Umbilical cord (tissue), 2 donors: ENCODE data around the gene SF3B2. TPM values are rescaled to one million over a fixed set of nuclear protein-coding genes. Genes with fewer than 3 reads are reported as not detected.
A peak's percentile ranks its signal among the peaks of the same experiment; 100 is the strongest.

Experiments used
- DNase-seq: peaks from one replicate; pipeline ENCODE4 v3.0.0-alpha.2; 2015; ENCODE audit warnings: low spot score
- total RNA-seq: library from RNA; depleted of rRNA; stranded (reverse); fragments of >200 nt; gene quantifications from one replicate; pipeline ENCODE4 v1.2.3, GENCODE V29; 2014; ENCODE audit warnings: low replicate concordance; ENCODE audit not compliant: insufficient read depth

SF3B2 gene
- total RNA-seq, 1 donor from 2014 or later, result 86.2 TPM

DNA sequence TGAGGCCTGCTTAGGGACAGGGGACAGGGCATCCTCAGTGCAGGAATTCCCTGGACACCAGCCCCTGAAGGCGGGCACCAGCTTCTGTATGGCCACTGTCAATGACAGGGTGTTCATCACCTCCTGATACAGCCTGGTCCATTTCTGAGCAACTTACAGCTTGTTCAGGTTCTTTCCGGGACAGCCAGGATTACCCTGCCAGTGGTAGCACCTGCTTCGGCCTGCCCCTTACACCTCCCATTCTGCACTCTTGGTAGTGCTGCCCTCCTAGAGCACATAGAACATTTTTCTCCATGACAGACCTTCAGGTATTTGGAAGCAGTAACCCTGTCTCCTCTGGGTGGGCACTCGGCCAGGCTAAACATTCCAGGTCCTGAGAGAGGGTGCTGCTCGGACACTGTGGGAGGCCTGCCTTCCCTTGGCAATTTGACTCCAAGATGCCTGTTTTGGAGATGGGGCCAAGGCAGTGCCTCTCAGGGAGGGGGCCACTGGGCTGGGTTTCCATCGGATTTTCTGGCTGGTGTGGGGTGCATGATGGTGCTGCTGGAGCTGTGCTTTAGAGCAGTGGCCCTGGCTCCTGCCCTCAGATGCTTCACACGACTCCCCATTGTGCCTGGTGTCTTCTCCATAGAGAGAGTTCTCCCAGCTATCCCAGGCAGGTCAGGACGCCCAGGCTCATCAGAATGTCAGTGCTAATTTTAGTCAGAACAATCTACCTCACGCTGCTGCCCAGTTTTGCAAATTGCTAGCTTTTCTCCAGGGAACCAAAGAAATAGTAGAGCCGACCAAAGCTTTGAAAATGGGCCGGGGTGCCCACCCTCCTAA lies 4.4 kb upstream of the SF3B2 start:
- DNase-seq, result no peak

DNA sequence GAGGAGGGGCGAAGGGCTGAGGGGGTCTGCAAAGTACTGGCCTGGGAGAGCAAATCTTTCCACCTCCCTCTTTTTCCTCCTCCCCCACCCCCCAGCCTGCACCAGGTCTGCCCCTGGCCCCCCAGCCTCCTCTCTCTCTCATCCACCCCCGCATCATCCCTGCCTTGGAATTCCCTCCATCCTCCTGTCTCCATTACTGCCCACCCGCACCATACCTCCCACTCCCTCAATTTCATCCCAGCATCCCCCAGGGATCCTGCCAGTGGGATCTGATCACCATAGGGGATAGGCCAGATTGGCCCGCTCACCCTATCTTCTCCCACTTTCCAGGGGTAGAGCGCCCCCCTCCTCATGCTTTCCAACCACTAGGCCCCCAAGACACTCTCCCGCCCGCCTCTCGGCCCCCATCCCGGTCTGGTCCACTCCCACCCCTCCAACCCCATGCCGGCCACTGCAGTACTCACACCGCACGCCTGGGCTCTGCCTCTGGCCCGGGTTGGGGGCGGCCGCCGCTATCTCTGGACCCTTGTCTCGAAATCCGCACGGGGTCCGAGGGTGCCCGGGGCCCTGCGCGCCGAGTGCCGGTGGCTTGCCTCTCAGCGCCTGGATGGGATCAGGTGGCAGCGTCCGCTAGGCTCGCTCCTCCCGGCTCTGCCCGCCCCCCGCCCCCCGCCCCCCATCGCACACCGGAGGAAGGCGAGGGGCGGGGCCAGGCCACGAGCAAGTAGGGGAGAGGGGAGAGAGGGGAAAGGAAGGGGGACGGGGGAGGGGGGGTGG lies 3.4 kb upstream of the SF3B2 start, which contains the start of gene GAL3ST3:
Gene GAL3ST3 (minus strand): TSS at position 615 of the 777 bp plus-strand sequence. CDS start 3,746 bp downstream, outside the sequence.
- DNase-seq, result no peak

DNA sequence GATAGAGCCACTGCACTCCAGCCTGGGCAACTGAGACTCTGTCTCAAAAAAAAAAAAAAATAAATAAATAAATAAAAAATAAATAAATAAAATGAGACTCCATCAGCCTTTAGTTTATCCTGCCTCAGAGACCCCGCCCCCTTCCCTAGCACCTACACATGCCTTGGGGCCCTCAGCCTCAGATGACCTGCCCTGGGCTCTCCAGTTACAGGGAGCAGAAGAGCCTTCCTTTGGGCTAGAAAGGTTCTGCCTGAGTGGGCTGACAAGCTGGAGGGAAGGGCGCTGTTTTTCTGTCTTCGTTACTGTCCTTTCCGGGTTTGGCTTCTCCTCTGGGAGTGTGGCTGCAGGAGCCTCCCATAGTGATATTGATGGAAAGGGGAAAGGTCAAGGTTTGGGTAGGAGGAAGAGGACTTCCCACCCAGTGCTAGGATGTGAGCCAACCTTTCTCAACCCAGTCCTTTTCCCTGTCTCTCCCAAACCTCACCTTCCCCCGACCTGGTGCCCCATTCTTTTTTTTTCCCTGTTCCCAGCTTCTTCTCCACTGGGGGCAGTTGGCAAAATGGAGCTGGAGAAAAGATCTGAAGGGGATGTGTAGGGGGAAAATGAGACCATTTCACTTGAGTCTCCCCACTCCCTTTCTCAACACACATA lies 1.5 kb upstream of the SF3B2 start:
- no peak for DNase-seq

DNA sequence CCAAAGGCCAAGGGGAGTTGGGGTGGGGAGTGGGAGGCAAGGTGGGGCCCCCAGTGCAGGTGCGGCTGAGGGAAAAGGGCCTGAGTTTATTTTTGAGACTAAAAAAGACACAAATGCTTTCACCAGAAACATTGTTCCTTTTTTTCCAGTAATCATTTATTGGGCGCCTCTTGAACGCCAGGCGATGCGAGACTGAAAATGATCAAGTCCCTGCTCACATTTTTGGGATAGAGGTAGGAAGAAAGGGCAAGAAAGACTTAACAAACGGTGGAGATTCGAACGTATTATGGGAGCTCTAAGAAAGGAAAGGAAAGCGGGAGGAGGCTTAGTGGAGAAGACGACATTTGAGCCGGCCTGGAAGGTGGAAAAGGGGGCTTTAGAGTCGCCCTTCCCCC lies 796 bp upstream of the SF3B2 start:
- DNase-seq, result no peak

DNA sequence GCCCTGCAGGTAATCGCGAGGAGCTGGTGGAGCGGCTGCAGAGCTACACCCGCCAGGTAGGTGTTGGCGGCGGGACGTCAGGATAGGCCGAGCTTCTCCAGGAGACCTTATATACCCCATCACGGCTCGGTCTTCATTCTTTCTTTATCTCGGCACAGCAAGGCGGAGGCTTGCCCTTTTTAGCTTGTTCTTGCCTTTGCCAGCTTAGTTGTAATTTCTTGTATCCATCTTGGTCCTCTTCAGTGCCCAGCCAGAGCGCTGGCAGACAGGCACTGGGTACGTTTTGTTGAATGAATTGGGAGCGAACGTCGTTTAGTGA lies 459 bp downstream of the SF3B2 start:
- DNase-seq, result peak; percentile 12

DNA sequence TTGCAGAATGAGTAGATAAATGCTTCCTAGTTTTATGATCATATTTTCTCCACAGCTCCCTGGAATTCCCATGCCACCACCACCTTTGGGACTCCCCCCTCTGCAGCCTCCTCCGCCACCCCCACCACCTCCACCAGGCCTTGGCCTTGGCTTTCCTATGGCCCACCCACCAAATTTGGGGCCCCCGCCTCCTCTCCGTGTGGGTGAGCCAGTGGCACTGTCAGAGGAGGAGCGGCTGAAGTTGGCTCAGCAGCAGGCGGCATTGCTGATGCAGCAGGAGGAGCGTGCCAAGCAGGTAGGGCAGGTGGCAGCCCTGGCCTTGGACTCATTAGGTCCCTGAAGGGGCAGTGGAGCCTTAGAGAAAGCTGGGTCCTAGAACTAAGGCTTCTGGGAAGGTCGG lies 2.9 kb downstream of the SF3B2 start:
- no peak for DNase-seq

DNA sequence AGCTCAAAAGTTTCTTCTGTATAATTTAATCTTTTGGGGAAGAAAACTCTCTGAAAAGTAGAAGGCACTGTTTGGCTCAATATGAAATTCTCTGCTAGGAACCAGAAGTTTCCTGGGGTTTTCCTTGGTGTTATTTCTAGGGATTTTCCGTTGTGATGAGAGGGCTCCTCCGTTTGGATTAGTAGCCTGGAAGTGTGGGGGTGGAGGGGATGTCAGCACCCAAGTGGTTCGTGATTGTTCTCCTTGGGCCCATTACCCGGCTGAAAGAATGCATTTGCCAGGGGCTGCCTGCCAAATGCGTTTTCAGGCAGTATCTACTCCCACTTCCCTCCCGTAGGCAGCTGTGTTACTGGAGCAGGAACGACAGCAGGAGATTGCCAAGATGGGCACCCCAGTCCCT lies 4.3 kb downstream of the SF3B2 start:
- no peak for DNase-seq

DNA sequence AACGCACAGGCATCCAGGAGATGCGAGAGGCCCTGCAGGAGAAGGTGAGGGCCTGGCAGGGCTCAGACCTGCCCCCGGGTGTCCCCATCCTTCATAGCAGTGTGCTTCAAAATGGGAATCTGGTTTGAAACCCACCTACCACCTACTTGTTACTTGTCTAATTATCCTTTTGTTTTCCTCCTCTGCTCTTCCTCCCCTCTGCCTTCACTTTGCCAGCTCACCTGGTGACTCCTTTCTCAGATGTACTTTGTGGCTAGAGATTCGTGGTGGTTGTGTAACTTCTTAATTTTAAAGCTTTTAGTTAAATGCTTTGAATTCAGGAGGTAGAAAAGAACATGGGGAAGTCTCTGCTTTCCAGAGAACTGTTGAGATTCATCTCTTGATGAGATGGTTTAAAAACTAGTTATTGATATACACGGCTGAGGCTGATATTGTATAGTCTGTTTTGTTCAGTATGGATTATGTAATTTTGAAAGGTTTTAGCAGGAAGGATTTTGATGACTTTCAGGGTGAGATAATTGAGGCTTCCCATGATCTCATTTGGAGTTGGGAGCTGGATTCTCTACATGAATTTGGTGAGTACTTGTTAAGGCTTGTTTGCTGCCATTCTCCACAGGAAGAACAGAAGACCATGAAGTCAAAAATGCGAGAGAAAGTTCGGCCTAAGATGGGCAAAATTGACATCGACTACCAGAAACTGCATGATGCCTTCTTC lies 8.0 kb downstream of the SF3B2 start:
- DNase-seq, result no peak

DNA sequence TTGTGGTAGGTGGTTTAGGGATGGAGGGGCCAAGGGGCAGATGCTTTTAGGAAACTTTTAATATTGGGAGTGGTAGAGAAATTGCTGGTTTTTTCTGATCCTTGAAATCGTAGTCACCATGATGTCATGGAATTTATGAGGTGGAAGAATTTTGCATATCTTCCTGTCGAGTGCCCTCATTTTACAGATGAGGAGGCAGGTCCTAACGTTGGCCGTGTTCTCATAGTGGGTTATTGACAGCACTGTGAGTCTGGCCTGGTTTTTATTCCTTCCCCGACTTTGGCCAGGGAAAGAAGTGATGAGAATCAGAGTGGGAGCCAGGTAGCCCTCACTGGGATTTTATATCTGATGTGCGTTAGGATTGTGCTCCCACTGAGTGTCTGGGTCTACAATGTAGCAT lies 9.1 kb downstream of the SF3B2 start:
- DNase-seq, result no peak

DNA sequence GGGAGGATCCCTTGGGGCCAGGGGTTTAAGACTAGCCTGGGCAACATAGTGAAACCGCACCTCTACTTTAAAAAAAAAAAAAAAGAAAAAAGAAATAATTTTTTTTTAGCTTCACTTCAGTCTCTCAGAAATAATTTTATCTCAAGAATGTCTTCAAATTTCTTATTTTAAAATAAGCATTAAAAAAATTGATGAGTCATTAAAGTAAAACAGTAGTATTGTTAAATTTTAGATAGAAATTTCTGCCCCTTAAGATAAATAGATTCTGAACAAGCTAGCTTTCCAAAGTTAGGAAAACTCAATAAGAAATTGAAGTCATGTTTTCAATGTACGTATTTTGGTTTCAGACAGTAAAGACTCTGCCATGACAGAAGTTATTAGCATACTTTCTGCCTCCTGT lies 10.2 kb downstream of the SF3B2 start:
- no peak for DNase-seq

DNA sequence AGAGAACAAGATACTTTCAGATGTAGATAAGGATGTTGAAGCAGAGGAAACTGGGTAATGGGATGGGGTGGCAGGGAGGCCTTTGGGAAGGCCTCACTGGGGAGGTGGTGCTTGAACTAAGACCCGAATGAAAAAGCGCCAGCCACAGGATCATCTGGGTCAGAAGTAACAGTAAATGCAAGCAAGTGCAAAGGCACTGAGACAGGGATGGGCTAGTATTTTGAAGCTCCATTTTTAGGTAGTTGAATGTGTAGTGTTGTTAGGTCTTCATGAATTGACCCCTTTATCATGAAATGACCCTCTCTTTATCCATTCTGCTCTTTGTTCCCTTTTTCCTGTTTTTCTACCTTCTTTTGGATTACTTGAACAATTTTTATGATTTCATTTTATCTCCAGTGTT lies 11.7 kb downstream of the SF3B2 start:
- DNase-seq, result no peak

DNA sequence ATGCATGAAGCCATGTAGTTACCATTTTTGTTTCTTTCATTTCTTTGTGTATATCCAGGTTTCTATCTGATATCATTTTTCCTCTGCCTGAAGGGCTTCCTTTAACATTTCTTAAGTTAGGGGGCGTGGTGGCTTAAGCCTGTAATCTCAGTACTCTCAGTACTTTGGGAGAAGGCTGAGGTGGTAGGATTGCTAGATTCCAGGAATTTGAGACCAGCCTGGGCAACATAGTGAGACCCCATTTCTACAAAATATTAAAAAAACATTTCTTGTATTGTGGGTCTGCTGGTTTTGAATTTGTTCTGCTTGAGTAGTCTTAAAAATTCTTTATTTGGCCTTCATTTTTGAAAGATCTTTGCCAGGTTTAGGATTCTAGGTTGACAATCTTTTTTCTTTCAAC lies 12.4 kb downstream of the SF3B2 start:
- DNase-seq, result no peak

DNA sequence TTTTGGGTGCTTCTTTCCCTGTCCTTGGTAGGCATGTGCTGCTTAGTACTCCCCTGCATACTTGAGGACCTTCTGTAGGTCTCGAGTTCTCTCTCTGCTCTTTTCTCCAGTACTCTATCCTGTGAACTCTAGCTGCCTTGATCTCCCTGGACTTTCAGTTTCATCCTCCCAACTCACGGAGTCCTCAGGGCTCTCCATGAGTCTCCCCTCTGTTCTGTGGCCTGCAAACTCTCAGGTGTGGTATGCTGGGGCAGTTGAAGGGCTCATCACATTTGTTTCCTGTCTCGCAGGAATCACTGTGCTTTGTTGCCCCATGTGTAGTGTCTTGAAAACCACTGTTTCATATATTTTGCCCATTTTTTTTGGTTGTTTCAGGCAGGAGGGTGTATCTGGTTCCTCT lies 14.6 kb downstream of the SF3B2 start:
- DNase-seq, result no peak

DNA sequence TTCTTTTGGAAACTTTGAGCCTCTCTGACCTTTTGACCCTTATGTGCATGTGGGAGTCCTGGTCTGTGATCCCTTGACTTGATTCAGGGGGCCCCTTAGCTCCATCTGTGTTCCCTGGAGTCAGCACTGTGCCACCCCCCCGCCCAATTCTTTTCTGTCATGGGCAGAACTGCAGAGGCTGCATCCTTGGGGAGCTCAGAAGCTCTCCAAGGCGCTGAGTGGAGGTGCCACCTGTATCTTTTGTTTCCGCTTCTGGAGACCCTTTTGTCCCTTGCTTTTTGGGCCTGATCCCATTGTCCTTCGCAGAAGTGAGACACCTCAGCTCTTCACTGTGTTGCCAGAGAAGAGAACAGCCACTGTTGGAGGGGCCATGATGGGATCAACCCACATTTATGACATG lies 15.5 kb downstream of the SF3B2 start:
- DNase-seq, result no peak

DNA sequence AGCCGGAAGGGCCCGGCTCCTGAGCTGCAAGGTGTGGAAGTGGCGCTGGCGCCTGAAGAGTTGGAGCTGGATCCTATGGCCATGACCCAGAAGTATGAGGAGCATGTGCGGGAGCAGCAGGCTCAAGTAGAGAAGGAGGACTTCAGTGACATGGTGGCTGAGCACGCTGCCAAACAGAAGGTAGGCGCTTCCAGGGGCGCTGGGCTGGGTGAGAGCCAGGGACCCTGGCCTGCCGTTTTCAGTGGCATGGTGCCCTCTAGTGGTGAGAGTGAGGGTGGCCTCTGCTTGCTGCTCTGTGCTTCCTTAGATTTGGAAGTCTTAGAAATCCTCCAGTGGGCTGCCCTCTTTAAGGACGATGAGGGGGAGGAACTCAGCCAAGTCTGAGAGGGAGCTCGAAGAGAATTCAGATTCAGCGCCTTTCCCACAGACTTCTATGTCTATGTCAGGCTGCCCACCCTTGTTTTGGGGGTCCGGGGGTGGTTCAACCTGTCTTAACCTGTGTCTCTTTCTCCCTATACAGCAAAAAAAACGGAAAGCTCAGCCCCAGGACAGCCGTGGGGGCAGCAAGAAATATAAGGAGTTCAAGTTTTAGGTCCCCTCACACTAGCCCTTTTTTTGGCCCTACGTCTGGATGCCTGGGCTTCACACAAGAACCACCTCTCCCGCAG lies 16.1 kb downstream of the SF3B2 start:
- DNase-seq, result peak; percentile 69

DNA sequence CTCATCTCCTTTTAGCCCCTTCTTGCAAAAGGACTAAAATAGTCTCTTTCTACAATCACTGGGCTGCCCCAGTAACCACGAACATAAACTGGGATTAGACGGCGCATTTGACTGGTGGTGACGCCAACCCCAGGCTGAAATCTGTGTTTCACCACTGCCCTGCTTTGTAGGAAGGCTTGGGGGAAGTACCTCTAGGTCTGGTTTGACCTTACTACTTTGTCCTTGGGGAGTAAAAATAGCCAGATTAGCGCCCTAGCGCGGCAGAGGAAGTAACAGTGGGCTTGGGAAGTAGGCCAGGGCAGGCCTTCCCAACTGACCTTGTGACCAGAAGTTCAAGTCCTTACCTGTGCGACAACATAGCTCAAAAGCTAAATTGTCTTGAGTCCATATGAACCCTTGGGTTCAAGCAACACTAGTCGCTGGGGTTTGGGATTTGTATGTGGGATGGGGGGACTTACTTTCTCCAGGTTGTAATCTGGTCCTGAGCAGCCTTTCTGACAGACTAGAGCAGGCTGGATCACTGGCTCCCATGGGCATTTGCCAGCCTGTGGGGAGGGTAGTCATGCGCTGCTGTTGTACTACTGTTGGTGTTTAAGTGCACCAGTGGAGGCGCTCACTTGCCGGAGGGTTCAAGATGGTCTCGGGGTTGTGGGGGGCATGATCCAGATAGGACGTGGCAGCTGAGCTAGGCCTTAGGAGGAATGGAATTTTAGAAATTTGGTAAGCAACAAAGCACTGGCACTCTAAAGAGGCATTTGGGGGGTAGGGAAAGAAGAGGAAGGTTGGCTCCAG lies 17.0 kb downstream of the SF3B2 start:
- peak; percentile 72 for DNase-seq

DNA sequence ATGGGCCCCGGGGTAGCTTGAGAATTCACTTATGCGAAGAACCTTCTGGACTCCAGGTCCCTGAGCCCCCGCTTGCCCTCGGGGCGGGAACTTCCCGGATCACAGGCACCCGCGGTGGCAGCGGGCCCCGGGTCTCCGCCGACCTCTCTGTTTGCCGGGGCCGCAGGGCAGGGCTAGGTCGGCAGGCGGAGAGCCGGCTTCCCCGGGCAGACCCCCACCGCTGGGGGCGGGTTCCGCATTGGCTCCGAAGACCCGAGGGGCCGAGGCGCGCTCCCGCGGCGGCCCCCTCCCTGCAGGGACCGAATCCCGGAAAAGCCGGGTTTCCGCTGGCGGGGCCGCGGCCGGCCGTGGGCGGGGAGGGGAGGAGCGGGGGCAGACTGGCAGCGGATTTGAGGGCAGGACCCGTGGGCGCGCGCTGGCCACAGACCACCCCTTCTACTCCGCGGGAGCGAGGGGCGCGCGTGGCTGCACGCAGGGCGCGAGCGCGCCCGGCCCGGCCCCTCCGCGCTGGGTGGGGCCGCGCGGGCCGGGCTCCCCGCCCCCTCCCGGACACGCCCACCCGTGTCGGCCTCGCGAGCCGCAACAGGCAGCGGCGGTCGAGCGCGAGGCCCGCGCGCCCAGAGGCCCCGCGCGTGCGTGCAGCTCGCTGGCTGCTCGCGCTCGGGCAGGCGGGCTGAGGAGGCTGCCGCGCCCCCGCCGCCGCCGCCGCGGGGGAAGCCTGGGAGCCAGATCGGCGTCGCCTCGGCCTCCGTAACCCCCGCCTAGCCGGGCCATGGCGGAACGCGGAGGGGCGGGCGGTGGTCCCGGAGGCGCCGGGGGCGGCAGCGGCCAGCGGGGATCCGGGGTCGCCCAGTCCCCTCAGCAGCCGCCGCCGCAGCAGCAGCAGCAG lies 17.8 kb downstream of the SF3B2 start, which contains the start of gene PACS1:
Gene PACS1 (plus strand): TSS at position 558 of the 889 bp plus-strand sequence. CDS start 215 bp downstream, at position 773.
- DNase-seq, result peak; percentile 91

DNA sequence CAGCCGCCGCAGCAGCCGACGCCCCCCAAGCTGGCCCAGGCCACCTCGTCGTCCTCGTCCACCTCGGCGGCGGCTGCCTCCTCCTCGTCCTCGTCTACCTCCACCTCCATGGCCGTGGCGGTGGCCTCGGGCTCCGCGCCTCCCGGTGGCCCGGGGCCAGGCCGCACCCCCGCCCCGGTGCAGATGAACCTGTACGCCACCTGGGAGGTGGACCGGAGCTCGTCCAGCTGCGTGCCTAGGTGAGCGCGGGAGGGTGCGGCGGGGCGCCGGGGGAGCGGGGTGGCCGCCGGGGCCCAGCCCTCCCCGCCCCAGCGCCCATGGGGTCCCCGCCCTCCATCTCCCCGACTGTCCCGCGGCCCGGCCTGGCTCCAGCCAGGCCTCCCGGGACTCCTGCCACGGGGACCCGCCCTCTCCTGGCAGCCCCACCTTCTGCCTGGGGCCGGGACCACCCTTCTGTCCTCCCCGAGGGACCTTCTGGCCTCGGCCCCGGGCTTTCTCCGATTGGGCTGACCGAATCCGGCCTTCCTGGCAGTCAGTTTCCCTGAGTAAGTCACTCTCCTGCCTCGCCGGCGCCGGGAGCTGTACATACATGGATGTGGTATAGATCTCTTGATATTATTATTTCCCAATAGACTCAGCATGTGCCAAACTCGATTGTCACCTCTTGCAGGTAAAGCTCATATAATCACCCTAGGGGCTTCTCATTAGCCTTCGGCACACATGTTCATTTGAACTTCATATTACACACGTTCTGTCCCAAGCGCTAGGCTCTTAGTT lies 18.6 kb downstream of the SF3B2 start:
- peak; percentile 57 for DNase-seq
